Kidney epithelial cell (primary cell): ENCODE results near the gene CYFIP1. TPM values are rescaled to one million over a fixed set of nuclear protein-coding genes. Genes with fewer than 3 reads are reported as not detected.

Source experiments
- DNase-seq: peaks from one replicate; pipeline ENCODE4 v3.0.0-alpha.2; 2010; ENCODE audit warnings: low read depth
- H3K27me3 ChIP-seq: 2 replicates; pipeline ENCODE4 v1.6.0; 2011; ENCODE audit warnings: low read length; ENCODE audit not compliant: control insufficient read depth, insufficient read depth
- H3K36me3 ChIP-seq: 2 replicates; pipeline ENCODE4 v1.5.1; 2011; ENCODE audit warnings: low read length; ENCODE audit not compliant: control insufficient read depth, insufficient read depth
- H3K4me3 ChIP-seq: 2 replicates; pipeline ENCODE4 v1.5.1; 2011; ENCODE audit warnings: low read depth, mild to moderate bottlenecking, control low read depth, low read length
- total RNA-seq: library from RNA; depleted of rRNA; stranded (reverse); fragments of >200 nt; gene quantifications from 2 replicates; pipeline ENCODE4 v1.2.3, GENCODE V29; 2015
- TF ChIP-seq, protein P1 (sequence below): IDR thresholded peaks from 2 replicates; pipeline ENCODE4 v1.5.1; 2011; ENCODE audit warnings: mild to moderate bottlenecking, moderate library complexity, low read length, control low read depth, inconsistent platforms; ENCODE audit not compliant: insufficient read depth, poor library complexity, severe bottlenecking

Gene CYFIP1
- total RNA-seq, 1 donor from 2014 or later, result 110 TPM

- Histone ChIP-seq H3K27me3 (no peaks in the 10 kb centered on the region), H3K4me3 (no peak overlapping the region), H3K36me3 (no peaks in the 10 kb centered on the region)
- DNase-seq, result peak; percentile 26
- TF ChIP-seq, protein P1, sequence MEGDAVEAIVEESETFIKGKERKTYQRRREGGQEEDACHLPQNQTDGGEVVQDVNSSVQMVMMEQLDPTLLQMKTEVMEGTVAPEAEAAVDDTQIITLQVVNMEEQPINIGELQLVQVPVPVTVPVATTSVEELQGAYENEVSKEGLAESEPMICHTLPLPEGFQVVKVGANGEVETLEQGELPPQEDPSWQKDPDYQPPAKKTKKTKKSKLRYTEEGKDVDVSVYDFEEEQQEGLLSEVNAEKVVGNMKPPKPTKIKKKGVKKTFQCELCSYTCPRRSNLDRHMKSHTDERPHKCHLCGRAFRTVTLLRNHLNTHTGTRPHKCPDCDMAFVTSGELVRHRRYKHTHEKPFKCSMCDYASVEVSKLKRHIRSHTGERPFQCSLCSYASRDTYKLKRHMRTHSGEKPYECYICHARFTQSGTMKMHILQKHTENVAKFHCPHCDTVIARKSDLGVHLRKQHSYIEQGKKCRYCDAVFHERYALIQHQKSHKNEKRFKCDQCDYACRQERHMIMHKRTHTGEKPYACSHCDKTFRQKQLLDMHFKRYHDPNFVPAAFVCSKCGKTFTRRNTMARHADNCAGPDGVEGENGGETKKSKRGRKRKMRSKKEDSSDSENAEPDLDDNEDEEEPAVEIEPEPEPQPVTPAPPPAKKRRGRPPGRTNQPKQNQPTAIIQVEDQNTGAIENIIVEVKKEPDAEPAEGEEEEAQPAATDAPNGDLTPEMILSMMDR, result no peak
These were observed 92.8 kb downstream of the CYFIP1 start for GRCh38 chr15:22887157-22887951.

DNA sequence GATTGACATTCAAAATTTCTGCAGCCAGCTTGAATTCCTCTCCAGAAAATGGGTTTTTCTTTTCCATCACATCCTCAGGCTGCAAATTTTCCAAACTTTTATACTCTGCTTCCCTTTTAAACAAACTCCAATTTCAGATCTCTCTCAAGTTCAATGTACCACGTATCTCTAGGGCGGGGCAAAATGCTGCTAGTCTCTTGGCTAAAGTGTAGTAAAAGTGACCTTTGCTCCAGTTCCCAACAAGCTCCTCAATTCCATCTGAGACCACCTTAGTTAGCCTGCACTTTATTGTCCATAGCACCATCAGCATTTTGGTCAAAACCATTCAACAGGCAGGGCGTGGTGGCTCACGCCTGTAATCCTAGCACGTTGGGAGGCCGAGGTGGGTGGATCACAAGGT lies 95.0 kb downstream of the CYFIP1 start:
- no peak for DNase-seq
- TF ChIP-seq, protein P1, result no peak
- no peaks in the 10 kb centered on the region for H3K36me3 ChIP-seq
- no peaks in the 10 kb centered on the region for H3K27me3 ChIP-seq
- no peak overlapping the region for H3K4me3 ChIP-seq

- TF ChIP-seq, protein P1, result no peak
- H3K27me3 ChIP-seq, result no peaks in the 10 kb centered on the region
- DNase-seq, result no peak
- no peaks in the 10 kb centered on the region for H3K36me3 ChIP-seq
- H3K4me3 ChIP-seq, result no peak overlapping the region
These were observed 95.8 kb downstream of the CYFIP1 start for GRCh38 chr15:22884344-22884743.

DNA sequence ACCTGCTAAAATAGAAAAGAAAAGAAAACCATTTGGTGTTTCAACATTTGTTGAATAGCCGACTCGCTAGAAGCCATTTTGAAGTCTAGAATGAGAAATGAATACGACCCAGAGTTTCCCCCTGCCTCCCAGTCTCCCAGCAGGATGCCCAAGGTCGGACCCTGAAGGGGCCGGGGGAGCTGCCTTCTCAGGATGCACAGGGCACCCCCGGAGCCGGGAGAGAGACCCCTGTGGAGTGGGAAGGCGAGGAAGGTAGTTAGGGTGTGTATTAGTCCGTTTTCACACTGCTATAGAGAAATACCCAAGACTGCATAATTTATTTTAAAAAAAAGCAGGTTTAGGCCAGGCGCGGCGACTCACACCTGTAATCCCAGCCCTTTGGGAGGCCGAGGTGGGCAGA lies 97.0 kb downstream of the CYFIP1 start:
- H3K4me3 ChIP-seq, result no peak overlapping the region

GRCh38 chr15:22881739-22882440 lies 98.3 kb downstream of the CYFIP1 start:
- H3K36me3 ChIP-seq, result peaks cover 1% of the 10 kb centered on the region
- TF ChIP-seq, protein P1, result no peak
- no peak overlapping the region for H3K4me3 ChIP-seq
- DNase-seq, result no peak
- H3K27me3 ChIP-seq, result no peaks in the 10 kb centered on the region

More for the DNA sequence above, 97.0 kb downstream of the CYFIP1 start:
- Histone ChIP-seq H3K27me3 (no peaks in the 10 kb centered on the region), H3K36me3 (no peaks in the 10 kb centered on the region)
- DNase-seq, result no peak
- TF ChIP-seq, protein P1, result no peak
